GM18505 (cell line): ENCODE results near the gene MBD6.

Experiments used
- ATAC-seq: cut with Tn5 transposase; IDR thresholded peaks from one replicate; pipeline ENCODE4 v1.9.1; 2021; ENCODE audit not compliant: unreplicated experiment
- POLR2A ChIP-seq: IDR thresholded peaks from 4 replicates; pipeline ENCODE4 v1.6.1; 2011; ENCODE audit warnings: borderline replicate concordance; ENCODE audit not compliant: insufficient read depth, insufficient read length; ENCODE audit errors: extremely low read depth

Gene MBD6

GRCh38 chr12:57526477-57527126 lies 4.0 kb downstream of the MBD6 start:
- no peak for TF ChIP-seq POLR2A

DNA sequence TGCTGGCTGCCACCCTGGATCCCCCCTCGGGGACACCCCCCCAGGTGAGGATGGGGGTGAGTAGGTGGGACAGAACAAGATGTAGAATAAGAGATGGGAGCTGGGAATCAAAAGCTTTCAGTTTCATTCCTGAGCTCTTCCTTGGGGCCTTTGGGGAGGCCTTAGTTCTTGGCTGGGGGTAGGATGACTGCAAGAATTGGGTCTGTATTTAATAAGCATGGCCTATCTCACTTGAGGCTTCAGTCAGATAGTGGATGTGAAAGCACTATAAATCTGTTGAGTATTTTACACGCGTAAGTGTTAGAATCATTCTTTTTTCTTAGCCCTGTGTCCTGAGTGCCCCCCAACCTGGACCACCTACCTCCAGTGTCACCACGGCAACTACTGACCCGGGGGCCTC lies 4.6 kb downstream of the MBD6 start:
- ATAC-seq: no peak
- no peak for TF ChIP-seq POLR2A

More at GRCh38 chr12:57526477-57527126, 4.0 kb downstream of the MBD6 start:
- ATAC-seq: no peak

DNA sequence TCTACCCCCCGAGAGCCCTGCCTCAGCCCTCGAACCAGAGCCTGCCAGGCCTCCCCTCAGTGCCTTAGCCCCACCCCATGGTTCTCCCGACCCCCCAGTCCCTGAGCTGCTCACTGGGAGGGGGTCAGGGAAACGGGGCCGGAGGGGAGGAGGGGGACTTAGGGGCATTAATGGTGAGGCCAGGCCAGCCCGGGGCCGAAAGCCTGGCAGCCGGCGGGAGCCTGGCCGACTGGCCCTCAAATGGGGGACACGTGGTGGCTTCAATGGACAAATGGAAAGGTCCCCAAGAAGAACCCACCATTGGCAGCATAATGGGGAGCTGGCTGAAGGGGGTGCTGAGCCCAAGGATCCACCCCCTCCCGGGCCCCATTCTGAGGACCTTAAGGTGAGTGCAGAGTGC lies 5.6 kb downstream of the MBD6 start:
- ATAC-seq: no peak
- no peak for TF ChIP-seq POLR2A

GRCh38 chr12:57528831-57529555 lies 6.4 kb downstream of the MBD6 start:
- TF ChIP-seq POLR2A: no peak
- ATAC-seq: no peak

GRCh38 chr12:57529831-57530230 lies 7.2 kb downstream of the MBD6 start:
- TF ChIP-seq POLR2A: no peak
- ATAC-seq: no peak

DNA sequence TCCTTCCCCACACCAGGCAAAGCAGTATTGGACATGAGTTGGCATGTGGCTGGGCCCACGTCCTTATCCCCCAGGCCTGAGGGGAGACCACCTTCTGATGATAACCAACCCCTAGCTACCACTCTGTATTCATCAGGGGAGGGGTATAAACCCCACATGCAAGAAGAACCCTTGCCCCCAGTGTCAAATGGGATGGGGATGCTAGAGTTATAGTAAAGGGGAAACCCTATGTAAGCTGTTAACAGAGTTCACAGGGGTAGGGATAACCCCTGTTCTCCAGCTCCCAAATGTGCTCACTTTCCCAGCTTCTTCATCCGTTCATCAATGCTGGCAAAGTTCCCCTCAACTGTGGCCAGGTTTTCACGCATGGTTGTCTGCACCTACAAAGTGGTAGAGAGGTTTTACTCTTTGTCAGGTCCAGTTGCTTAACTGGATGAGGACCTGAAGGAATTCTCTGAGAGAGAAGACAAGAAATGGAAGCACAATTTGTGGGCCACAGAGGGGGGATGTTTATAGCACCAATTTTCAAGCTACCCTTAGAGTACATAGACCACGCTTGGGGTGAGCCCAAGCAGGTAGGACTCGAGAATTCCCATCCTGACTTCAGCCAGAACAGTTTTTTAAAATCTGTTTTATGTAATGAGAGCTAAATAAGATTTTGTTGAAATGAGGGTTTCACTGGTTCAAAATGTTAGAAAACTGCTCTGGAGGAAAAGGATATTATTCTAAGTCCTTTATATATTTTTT lies 7.9 kb downstream of the MBD6 start:
- no peak for TF ChIP-seq POLR2A
- no peak for ATAC-seq

- TF ChIP-seq POLR2A: no peak
- ATAC-seq: no peak
These were observed 9.2 kb downstream of the MBD6 start for GRCh38 chr12:57531836-57532235.

GRCh38 chr12:57533108-57533507 lies 10.5 kb downstream of the MBD6 start:
- no peak for ATAC-seq

DNA sequence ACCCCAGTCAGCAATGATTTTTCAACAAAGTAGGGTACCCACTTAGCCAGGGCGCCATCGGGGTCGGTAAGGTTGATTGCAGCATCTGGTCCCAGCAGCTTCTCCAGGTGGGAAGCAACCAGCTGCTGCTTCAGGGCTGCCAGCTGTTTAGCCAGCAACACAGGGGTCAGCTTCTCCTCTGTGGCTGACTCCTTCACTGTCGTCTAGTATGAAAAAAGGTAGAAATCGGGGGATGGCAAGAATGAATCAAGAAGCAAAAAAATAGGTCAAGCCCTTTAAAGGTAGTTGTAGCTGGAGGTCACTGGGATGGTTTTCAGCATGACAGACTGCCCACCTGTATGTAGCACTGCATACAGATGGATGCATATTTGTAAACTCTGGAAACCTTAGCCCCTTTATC lies 11.6 kb downstream of the MBD6 start:
- TF ChIP-seq POLR2A: no peak
- ATAC-seq: no peak

More at GRCh38 chr12:57533108-57533507, 10.5 kb downstream of the MBD6 start:
- TF ChIP-seq POLR2A: no peak

- TF ChIP-seq POLR2A: no peak
- no peak for ATAC-seq
These were observed 12.4 kb downstream of the MBD6 start for GRCh38 chr12:57534991-57535543.

- no peak for TF ChIP-seq POLR2A
- no peak for ATAC-seq
These were observed 13.4 kb downstream of the MBD6 start for GRCh38 chr12:57535764-57536596.

GRCh38 chr12:57536597-57536942 lies 13.9 kb downstream of the MBD6 start:
- TF ChIP-seq POLR2A: no peak
- no peak for ATAC-seq
